Measurements from ENCODE around the gene EDC3. TPM values are rescaled to one million over a fixed set of nuclear protein-coding genes. Genes with fewer than 3 reads are reported as not detected.
A peak's percentile ranks its signal among the peaks of the same experiment; 100 is the strongest.

The EDC3 gene
- total RNA-seq, 4 donors from 2014 or later: 8.7 to 40.6 (median 17.9) TPM

DNA sequence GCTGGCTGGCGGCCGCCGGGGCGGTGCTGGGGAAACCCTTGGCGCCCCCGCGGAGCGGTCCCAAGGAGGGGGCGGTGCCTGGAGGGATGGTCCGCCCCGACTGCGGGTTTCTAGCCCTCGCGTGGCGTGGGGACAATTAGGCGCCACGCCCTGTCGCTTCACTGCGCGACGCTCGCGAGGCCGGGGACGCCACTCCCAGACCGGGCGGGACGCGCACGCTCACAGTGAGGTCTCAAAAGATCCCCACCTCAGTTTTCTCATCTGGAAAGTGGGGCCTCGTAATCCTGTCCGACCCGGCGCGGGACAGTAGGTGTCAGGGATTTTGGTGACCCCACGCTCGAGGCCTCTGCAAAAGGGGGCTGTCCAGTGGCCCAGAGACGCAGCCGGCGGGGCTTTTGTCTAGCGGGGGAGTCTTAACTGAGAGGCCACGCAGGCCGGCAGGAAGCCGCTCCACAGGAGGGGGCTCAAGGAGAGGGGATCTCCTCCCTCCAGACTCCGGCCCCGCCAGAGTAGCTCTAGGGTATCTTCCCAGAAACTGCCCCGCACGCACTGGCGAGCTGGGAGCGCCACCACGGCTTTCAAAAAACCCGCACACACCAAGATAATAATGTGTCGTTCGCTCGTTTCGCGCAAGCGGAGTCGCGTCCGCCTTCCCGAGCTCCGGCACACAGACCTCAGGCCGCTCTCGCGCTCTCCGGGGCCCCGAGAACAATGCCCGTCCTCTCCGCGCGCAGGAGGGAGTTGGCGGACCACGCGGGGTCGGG is 80.9 kb downstream of the EDC3 start:
- Histone ChIP-seq H3K9me3 (no peaks in the 10 kb centered on the region), H3K4me3 (peak overlapping the region; percentile 71 to 86), H3K27me3 (no peaks in the 10 kb centered on the region), H3K4me1 (peaks cover 0 to 7% of the 10 kb centered on the region in 2 donors), H3K27ac (peak overlapping the region; percentile 82 to 94), H3K36me3 (no peaks in the 10 kb centered on the region)
- no peak for DNase-seq
- intact Hi-C loops (cut with DNase I; ENCODE audit: low total_unique reads): loop anchor here (5.0 kb wide), 1 partner anchor 73 kb away; the partner anchor contains the start of gene ARID3B
- TF ChIP-seq POLR2A (IDR thresholded peaks at IDR 0.05): peak in 1 of 2 donors; percentile 42
- TF ChIP-seq, protein P1, sequence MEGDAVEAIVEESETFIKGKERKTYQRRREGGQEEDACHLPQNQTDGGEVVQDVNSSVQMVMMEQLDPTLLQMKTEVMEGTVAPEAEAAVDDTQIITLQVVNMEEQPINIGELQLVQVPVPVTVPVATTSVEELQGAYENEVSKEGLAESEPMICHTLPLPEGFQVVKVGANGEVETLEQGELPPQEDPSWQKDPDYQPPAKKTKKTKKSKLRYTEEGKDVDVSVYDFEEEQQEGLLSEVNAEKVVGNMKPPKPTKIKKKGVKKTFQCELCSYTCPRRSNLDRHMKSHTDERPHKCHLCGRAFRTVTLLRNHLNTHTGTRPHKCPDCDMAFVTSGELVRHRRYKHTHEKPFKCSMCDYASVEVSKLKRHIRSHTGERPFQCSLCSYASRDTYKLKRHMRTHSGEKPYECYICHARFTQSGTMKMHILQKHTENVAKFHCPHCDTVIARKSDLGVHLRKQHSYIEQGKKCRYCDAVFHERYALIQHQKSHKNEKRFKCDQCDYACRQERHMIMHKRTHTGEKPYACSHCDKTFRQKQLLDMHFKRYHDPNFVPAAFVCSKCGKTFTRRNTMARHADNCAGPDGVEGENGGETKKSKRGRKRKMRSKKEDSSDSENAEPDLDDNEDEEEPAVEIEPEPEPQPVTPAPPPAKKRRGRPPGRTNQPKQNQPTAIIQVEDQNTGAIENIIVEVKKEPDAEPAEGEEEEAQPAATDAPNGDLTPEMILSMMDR (IDR thresholded peaks at IDR 0.05): no peak

DNA sequence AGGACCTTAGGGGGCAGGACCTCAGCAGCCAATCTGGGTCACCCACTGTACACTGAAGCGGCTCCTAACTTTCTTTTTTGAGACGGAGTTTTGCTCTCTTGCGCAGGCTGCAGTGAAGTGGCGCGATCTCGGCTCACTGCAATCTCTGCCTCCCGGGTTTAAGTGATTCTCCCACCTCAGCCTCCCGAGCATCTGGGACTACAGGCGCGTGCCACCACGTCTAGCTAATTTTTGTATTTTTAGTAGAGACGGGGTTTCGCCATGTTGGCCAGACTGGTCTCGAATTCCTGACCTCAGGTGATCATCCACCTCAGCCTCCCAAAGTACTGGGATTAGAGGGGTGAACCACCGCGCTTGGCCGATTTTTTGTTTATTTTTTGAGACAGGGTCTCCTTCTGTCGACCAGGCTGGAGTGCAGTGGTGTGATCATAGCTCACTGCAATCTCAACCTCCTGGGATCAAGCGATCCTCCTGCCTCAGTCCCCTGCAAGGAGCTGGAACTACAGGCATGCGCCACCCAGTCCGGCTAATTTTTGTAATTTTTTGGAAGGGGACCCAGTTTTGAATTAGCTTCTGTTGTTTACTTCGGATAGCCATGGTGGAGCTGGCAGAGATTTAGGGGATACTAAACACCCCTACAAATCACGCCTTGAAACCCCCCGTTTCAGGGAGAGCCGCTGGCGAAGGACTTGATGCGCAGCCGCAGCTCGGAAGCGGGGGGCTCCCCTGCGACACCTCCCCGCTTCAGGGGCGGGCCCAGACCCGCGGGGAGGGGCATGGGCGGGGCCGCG is 81.7 kb downstream of the EDC3 start:
- intact Hi-C loops (cut with DNase I; ENCODE audit: low total_unique reads): no loop called here
- DNase-seq: peak; percentile 81 to 91
- H3K36me3 ChIP-seq: no peaks in the 10 kb centered on the region
- peaks cover 0 to 7% of the 10 kb centered on the region in 2 donors for H3K4me1 ChIP-seq
- H3K27me3 ChIP-seq: no peaks in the 10 kb centered on the region
- H3K4me3 ChIP-seq: peak overlapping the region; percentile 71 to 86
- TF ChIP-seq, protein P1 (IDR thresholded peaks at IDR 0.05): no peak
- no peak for TF ChIP-seq POLR2A (IDR thresholded peaks at IDR 0.05)
- H3K27ac ChIP-seq: peak overlapping the region; percentile 82 to 94
- H3K9me3 ChIP-seq: no peaks in the 10 kb centered on the region

DNA sequence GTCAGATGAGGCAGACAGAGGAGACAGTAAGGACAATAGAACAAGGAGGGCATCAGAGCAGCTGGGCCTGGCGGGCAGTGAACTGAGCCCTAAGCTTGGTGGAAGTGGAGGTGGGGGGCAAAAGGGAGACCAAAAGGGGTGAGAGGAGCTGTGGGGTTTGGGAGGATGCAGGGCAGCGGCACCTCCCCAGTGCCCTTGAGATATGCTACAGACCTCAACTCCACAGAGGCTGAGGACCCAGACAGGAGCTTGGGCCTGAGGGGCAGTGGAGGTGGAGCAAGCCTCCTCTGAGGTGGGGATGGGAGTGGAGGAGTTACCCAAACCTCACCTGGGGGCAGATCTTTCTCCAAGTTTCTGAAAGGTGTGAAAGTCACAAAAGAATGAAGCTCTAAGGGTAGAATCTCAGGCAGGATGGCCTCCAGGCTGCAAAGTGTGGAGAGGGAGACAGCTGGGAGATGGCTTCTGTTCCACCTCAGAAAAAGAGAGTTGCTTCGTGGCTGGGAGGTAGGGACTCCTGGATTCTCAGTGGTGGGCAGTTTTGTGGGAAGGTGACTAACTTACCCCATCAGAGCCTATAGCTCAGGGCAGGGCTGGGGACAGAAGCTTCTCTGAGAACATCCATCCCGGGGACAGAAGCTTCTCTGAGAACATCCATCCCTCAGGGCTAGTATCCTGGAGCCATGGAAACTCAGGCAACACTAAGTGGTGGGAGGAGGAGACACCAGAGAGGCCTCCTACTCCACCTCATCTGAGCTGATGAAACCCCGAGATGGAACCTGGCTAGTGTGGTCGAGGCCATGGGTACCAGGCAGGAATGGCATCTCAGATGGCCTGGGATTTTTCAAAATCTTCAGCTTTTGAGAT is 82.5 kb downstream of the EDC3 start:
- peak overlapping the region in 1 of 2 donors; percentile 94 for H3K27ac ChIP-seq
- no peak overlapping the region for H3K4me3 ChIP-seq
- H3K27me3 ChIP-seq: no peaks in the 10 kb centered on the region
- DNase-seq: no peak
- no peaks in the 10 kb centered on the region for H3K9me3 ChIP-seq
- H3K4me1 ChIP-seq: peaks cover 0 to 7% of the 10 kb centered on the region in 2 donors
- H3K36me3 ChIP-seq: no peaks in the 10 kb centered on the region
- intact Hi-C loops (cut with DNase I; ENCODE audit: low total_unique reads): no loop called here
- TF ChIP-seq, protein P1 (IDR thresholded peaks at IDR 0.05): no peak
- no peak for TF ChIP-seq POLR2A (IDR thresholded peaks at IDR 0.05)

DNA sequence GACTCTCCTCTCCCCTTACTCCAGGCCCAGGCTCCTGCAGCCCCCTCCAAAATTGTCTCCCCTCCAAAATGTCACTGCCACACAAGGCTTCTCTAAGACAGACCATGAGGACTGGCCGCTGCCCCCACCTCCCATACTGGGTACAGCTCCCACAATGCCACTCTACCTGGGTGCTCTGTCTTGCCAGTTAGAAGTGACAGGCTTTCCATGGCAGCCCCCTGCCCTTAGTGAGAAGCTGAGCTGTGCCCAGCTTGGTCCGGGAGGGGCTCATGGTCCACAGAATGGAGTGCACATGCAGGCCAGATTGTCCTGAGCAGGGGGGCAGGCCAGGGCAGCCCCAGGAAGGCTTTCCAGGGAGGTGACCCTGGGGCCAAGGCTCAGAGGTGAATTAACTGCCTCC is 83.1 kb downstream of the EDC3 start:
- Histone ChIP-seq H3K27ac (no peak overlapping the region), H3K4me1 (peaks cover 0 to 1% of the 10 kb centered on the region in 2 donors), H3K9me3 (no peaks in the 10 kb centered on the region), H3K4me3 (no peak overlapping the region), H3K27me3 (no peaks in the 10 kb centered on the region), H3K36me3 (no peaks in the 10 kb centered on the region)
- no peak for DNase-seq
- TF ChIP-seq, protein P1 (IDR thresholded peaks at IDR 0.05): no peak
- no peak for TF ChIP-seq POLR2A (IDR thresholded peaks at IDR 0.05)
- intact Hi-C loops (cut with DNase I; ENCODE audit: low total_unique reads): no loop called here
